Hepatocyte (in vitro differentiated cells): Measurements from ENCODE around the gene PTPN11.

Experiments
- CTCF ChIP-seq: fragments of 200-600 bp; sonication (generic); IDR thresholded peaks from 2 replicates; pipeline ENCODE4 v1.5.1; 2016; ENCODE audit warnings: antibody characterized with exemption, mild to moderate bottlenecking; ENCODE audit not compliant: poor library complexity
- EZH2 ChIP-seq: fragments of 200-600 bp; sonication (generic); IDR thresholded peaks from 2 replicates; pipeline ENCODE4 v1.6.1; 2016; ENCODE audit warnings: antibody characterized with exemption, mild to moderate bottlenecking, borderline replicate concordance
- EZH2phosphoT487 ChIP-seq: fragments of 200-600 bp; sonication (generic); IDR thresholded peaks from one replicate; pipeline ENCODE4 v1.6.1; 2018; ENCODE audit warnings: antibody characterized with exemption, mild to moderate bottlenecking, low read depth, moderate library complexity; ENCODE audit not compliant: unreplicated experiment, severe bottlenecking

GRCh38 chr12:112539221-112539620, 120.5 kb downstream of the PTPN11 start:
- TF ChIP-seq CTCF (no peak), EZH2 (no peak), EZH2phosphoT487 (no peak)
